Vagina (tissue), 2 donors: ENCODE results near the gene RPL7L1. TPM values are rescaled to one million over a fixed set of nuclear protein-coding genes. Genes with fewer than 3 reads are reported as not detected.
"Not testable (repeated sequence)": the region's sequence is repeated elsewhere in the genome, so short reads cannot be mapped to it uniquely, and the experiment has no call there.

Source experiments
- DNase-seq, 2 donors: peaks; one replicate each; pipeline ENCODE4 v3.0.0-alpha.2; 2017; ENCODE audit errors: extremely low spot score in 2 of 2
- H3K27ac ChIP-seq: fragments of 200-600 bp; sonication (generic); one replicate; pipeline ENCODE4 v1.5.1; 2019
- H3K27me3 ChIP-seq: fragments of 200-600 bp; sonication (generic); one replicate; pipeline ENCODE4 v1.5.1; 2019
- H3K36me3 ChIP-seq, 2 donors: fragments of 200-600 bp; sonication (generic); one replicate each; pipeline ENCODE4 v1.5.1; 2017 to 2019
- H3K4me1 ChIP-seq: fragments of 200-600 bp; sonication (generic); one replicate; pipeline ENCODE4 v1.5.1; 2019
- H3K4me3 ChIP-seq, 2 donors: fragments of 200-600 bp; sonication (generic); 1 replicate in 1 of 2; 2 replicates in 1 of 2; pipeline ENCODE4 v1.5.1; 2016 to 2019
- H3K9me3 ChIP-seq: fragments of 200-600 bp; sonication (generic); one replicate; pipeline ENCODE4 v1.5.1; 2019
- CTCF ChIP-seq, 3 experiments: fragments of 450-650 bp in 2 of 3; fragments of 200-600 bp in 1 of 3; sonication (generic) in 1 of 3; IDR thresholded peaks; one replicate each; pipeline ENCODE4 v1.5.1; 2017 to 2019; ENCODE audit warnings: antibody characterized with exemption in 3 of 3, mild to moderate bottlenecking in 2 of 3, moderate library complexity in 2 of 3
- POLR2A ChIP-seq, 2 donors: fragments of 450-650 bp; IDR thresholded peaks; one replicate each; pipeline ENCODE4 v1.6.1; 2017; ENCODE audit warnings: antibody characterized with exemption in 2 of 2, mild to moderate bottlenecking in 2 of 2, moderate library complexity in 2 of 2
- POLR2AphosphoS5 ChIP-seq, 2 donors: sonication (generic); formaldehyde crosslinking; IDR thresholded peaks; one replicate each; pipeline ENCODE4 v1.9.0; 2017; ENCODE audit warnings: antibody characterized with exemption in 2 of 2, mild to moderate bottlenecking in 2 of 2, low read depth in 1 of 2; ENCODE audit not compliant: insufficient read depth in 1 of 2
- intact Hi-C: fragments of 100-400 bp; cut with DNase I; formaldehyde crosslinking; loops from one replicate; pipeline ENCODE4 v1.15.1; 2023
- total RNA-seq: library from RNA; depleted of rRNA; stranded (reverse); fragments of >200 nt; gene quantifications from one replicate; pipeline ENCODE4 v1.2.3, GENCODE V29; 2016

Gene RPL7L1
- total RNA-seq, 1 donor from 2014 or later: 55.7 TPM

GRCh38 chr6:42890311-42891198 is 11.1 kb downstream of the RPL7L1 start:
- TF ChIP-seq CTCF (IDR thresholded peaks at IDR 0.05) (no peak), POLR2AphosphoS5 (IDR thresholded peaks at IDR 0.05; ENCODE audit: insufficient read depth in 1 of 2, low read depth in 1 of 2) (peak; percentile 74 to 90), POLR2A (IDR thresholded peaks at IDR 0.05) (no peak)
- peak in 1 of 2 donors; percentile 91 for DNase-seq
- Histone ChIP-seq H3K4me1 (peaks cover 14% of the 10 kb centered on the region), H3K4me3 (peak overlapping the region; percentile 64 to 98), H3K9me3 (no peaks in the 10 kb centered on the region), H3K27me3 (no peaks in the 10 kb centered on the region), H3K36me3 (peaks cover 0 to 18% of the 10 kb centered on the region in 2 donors), H3K27ac (peak overlapping the region; percentile 74)
- intact Hi-C loops: no loop called here

GRCh38 chr6:42891199-42891722 is 11.8 kb downstream of the RPL7L1 start:
- Histone ChIP-seq H3K27ac (peak overlapping the region; percentile 74), H3K4me3 (peak overlapping the region; percentile 64 to 98), H3K27me3 (no peaks in the 10 kb centered on the region), H3K9me3 (no peaks in the 10 kb centered on the region), H3K4me1 (peaks cover 14% of the 10 kb centered on the region), H3K36me3 (peaks cover 0 to 11% of the 10 kb centered on the region in 2 donors)
- intact Hi-C loops: no loop called here
- DNase-seq: no peak
- TF ChIP-seq CTCF (IDR thresholded peaks at IDR 0.05) (no peak), POLR2AphosphoS5 (IDR thresholded peaks at IDR 0.05; ENCODE audit: insufficient read depth in 1 of 2, low read depth in 1 of 2) (no peak), POLR2A (IDR thresholded peaks at IDR 0.05) (no peak)

GRCh38 chr6:42894041-42894828 is 14.8 kb downstream of the RPL7L1 start:
- intact Hi-C loops, H3K36me3 ChIP-seq, H3K27me3 ChIP-seq, H3K4me3 ChIP-seq, DNase-seq, H3K27ac ChIP-seq, H3K9me3 ChIP-seq: not testable (repeated sequence)
- peaks cover 14% of the 10 kb centered on the region for H3K4me1 ChIP-seq

- intact Hi-C loops: no loop called here
- no peak for TF ChIP-seq POLR2A (IDR thresholded peaks at IDR 0.05)
- TF ChIP-seq POLR2AphosphoS5 (IDR thresholded peaks at IDR 0.05; ENCODE audit: insufficient read depth in 1 of 2, low read depth in 1 of 2): no peak
- TF ChIP-seq CTCF (IDR thresholded peaks at IDR 0.05): no peak
Measured at GRCh38 chr6:42896178-42896719, 16.8 kb downstream of the RPL7L1 start.

GRCh38 chr6:42898891-42899361 is 19.5 kb downstream of the RPL7L1 start:
- no peak for DNase-seq
- peak; percentile 68 to 84 (median 81) for TF ChIP-seq CTCF (IDR thresholded peaks at IDR 0.05)
- TF ChIP-seq POLR2A (IDR thresholded peaks at IDR 0.05): no peak
- no peak for TF ChIP-seq POLR2AphosphoS5 (IDR thresholded peaks at IDR 0.05; ENCODE audit: insufficient read depth in 1 of 2, low read depth in 1 of 2)
- Histone ChIP-seq H3K4me3 (no peak overlapping the region), H3K27ac (no peak overlapping the region), H3K36me3 (no peaks in the 10 kb centered on the region), H3K9me3 (no peaks in the 10 kb centered on the region), H3K27me3 (no peaks in the 10 kb centered on the region), H3K4me1 (no peaks in the 10 kb centered on the region)
- intact Hi-C loops: no loop called here

More at GRCh38 chr6:42896178-42896719, 16.8 kb downstream of the RPL7L1 start:
- DNase-seq: no peak
- Histone ChIP-seq H3K4me3 (no peak overlapping the region), H3K9me3 (no peaks in the 10 kb centered on the region), H3K36me3 (no peaks in the 10 kb centered on the region), H3K4me1 (peaks cover 3% of the 10 kb centered on the region), H3K27me3 (no peaks in the 10 kb centered on the region), H3K27ac (no peak overlapping the region)
